Body of pancreas (tissue), 4 donors: ENCODE measurements around the gene NID2.

Experiments used
- CTCF ChIP-seq, 7 experiments: fragments of 450-650 bp in 4 of 7; fragments of 200-600 bp in 3 of 7; sonication (generic) in 3 of 7; IDR thresholded peaks; one replicate each; pipeline ENCODE4 v1.5.1; 2016 to 2019; ENCODE audit warnings: antibody characterized with exemption in 7 of 7
- POLR2A ChIP-seq, 3 donors: fragments of 450-650 bp; IDR thresholded peaks; one replicate each; pipeline ENCODE4 v1.6.1; 2016; ENCODE audit warnings: antibody characterized with exemption in 3 of 3, mild to moderate bottlenecking in 2 of 3

- no peak for TF ChIP-seq POLR2A (IDR thresholded peaks at IDR 0.05)
- TF ChIP-seq CTCF (IDR thresholded peaks at IDR 0.05): no peak
Observed at GRCh38 chr14:52052288-52052943, 16.4 kb downstream of the NID2 start.
